ENCODE measurements around the gene POT1. TPM values are rescaled to one million over a fixed set of nuclear protein-coding genes. Genes with fewer than 3 reads are reported as not detected.

The POT1 gene
- total RNA-seq, 4 donors from 2014 or later, result 7.4 to 30.0 (median 16.2) TPM

DNA sequence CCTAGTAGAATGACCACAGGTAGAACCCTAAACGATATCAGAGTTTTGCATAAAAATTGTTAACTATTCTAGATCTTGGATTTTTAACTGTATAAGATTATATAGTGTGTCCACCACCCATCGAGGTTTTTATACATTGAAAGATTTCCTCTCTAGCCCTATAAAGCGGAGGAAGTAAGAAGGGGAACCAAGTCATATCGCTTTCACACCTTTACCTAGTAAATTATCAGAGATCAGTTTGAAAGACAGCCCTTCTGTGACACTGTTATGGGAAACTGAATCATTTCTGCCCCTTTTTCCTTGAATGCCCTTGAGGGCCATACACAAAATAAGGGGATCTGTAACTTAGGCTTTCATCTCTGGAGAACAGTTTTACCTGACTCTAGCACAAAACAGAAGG lies 155.7 kb downstream of the POT1 start:
- H3K27ac ChIP-seq, result no peak overlapping the region
- no peak for TF ChIP-seq EP300 (IDR thresholded peaks at IDR 0.05)
- no peak for TF ChIP-seq POLR2A (IDR thresholded peaks at IDR 0.05)
- TF ChIP-seq, protein P1, sequence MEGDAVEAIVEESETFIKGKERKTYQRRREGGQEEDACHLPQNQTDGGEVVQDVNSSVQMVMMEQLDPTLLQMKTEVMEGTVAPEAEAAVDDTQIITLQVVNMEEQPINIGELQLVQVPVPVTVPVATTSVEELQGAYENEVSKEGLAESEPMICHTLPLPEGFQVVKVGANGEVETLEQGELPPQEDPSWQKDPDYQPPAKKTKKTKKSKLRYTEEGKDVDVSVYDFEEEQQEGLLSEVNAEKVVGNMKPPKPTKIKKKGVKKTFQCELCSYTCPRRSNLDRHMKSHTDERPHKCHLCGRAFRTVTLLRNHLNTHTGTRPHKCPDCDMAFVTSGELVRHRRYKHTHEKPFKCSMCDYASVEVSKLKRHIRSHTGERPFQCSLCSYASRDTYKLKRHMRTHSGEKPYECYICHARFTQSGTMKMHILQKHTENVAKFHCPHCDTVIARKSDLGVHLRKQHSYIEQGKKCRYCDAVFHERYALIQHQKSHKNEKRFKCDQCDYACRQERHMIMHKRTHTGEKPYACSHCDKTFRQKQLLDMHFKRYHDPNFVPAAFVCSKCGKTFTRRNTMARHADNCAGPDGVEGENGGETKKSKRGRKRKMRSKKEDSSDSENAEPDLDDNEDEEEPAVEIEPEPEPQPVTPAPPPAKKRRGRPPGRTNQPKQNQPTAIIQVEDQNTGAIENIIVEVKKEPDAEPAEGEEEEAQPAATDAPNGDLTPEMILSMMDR (IDR thresholded peaks at IDR 0.05), result no peak
- no peak for TF ChIP-seq POLR2AphosphoS5 (IDR thresholded peaks at IDR 0.05)
- no peak overlapping the region for H3K4me3 ChIP-seq
- H3K9me3 ChIP-seq, result no peaks in the 10 kb centered on the region
- no peak for DNase-seq (ENCODE audit: low spot score in 2 of 2)
- 80% methylated on average over 4 of the region's 4 CpGs for WGBS
- no peaks in the 10 kb centered on the region for H3K27me3 ChIP-seq
- H3K36me3 ChIP-seq, result no peaks in the 10 kb centered on the region
- H3K4me1 ChIP-seq, result no peaks in the 10 kb centered on the region

DNA sequence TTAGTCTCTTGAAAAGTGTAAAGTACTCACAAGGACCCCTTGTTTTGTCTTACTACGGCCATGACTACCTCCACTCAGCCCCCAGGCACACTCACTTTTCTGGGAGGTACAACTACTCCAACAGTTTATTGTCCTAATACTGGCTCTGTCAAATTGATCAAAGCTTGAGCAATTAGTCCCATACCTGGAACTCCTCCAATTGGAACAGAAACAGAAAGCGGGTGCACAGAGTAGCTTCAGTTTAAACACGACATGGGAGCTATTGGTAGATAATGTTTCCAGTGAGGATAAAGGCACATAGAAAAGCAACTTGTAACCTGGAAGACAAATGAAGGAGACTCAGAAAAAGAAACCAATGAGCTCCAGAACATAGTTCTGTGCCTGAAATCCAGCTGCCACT lies 156.3 kb downstream of the POT1 start:
- WGBS, result 44% methylated on average over 3 of the region's 3 CpGs
- Histone ChIP-seq H3K36me3 (no peaks in the 10 kb centered on the region), H3K27ac (no peak overlapping the region), H3K4me1 (no peaks in the 10 kb centered on the region), H3K4me3 (no peak overlapping the region), H3K9me3 (no peaks in the 10 kb centered on the region), H3K27me3 (no peaks in the 10 kb centered on the region)
- TF ChIP-seq POLR2AphosphoS5 (IDR thresholded peaks at IDR 0.05) (no peak), EP300 (IDR thresholded peaks at IDR 0.05) (no peak), POLR2A (IDR thresholded peaks at IDR 0.05) (no peak)
- TF ChIP-seq, protein P1 (IDR thresholded peaks at IDR 0.05), result no peak
- no peak for DNase-seq (ENCODE audit: low spot score in 2 of 2)

Other genes with a start within 250 kb of the POT1 start
- gene GPR37, start 164.0 kb downstream of the POT1 start, total RNA-seq, result 1 to 10 TPM; 3.1 to 6.9 (median 6.1) TPM

Data from suprapubic skin (tissue), 4 donors.